Medulla oblongata (tissue), 1 donor: ENCODE data around the gene QPRT.
A peak's percentile ranks its signal among the peaks of the same experiment; 100 is the strongest.
"Not testable (repeated sequence)": the region's sequence is repeated elsewhere in the genome, so short reads cannot be mapped to it uniquely, and the experiment has no call there.

Experiments used
- DNase-seq: peaks from one replicate; pipeline ENCODE4 v3.0.0-alpha.2; 2015; ENCODE audit errors: extremely low spot score

The QPRT gene

GRCh38 chr16:29678691-29679267 is at the start of gene QPRT:
Gene QPRT (plus strand): TSS chr16:29679180. CDS start chr16:29679198, 18 bp downstream.
- peak; percentile 60 for DNase-seq

GRCh38 chr16:29629318-29629717 is 49.7 kb upstream of the QPRT start:
- DNase-seq = not testable (repeated sequence)

GRCh38 chr16:29631658-29632057 is 47.3 kb upstream of the QPRT start:
- DNase-seq = not testable (repeated sequence)

GRCh38 chr16:29635902-29636301 is 43.1 kb upstream of the QPRT start:
- not testable (repeated sequence) for DNase-seq

- not testable (repeated sequence) for DNase-seq
Observed at GRCh38 chr16:29636368-29636767, 42.6 kb upstream of the QPRT start.

GRCh38 chr16:29638751-29639150 is 40.2 kb upstream of the QPRT start:
- not testable (repeated sequence) for DNase-seq

GRCh38 chr16:29641561-29641960 is 37.4 kb upstream of the QPRT start:
- DNase-seq = peak; percentile 31

GRCh38 chr16:29643596-29643995 is 35.4 kb upstream of the QPRT start:
- no peak for DNase-seq

- peak; percentile 72 for DNase-seq
Observed at GRCh38 chr16:29644338-29644857, 34.6 kb upstream of the QPRT start.

GRCh38 chr16:29644973-29645693 is 33.8 kb upstream of the QPRT start:
- no peak for DNase-seq

- DNase-seq = peak; percentile 28
Observed at GRCh38 chr16:29645694-29646187, 33.2 kb upstream of the QPRT start.

- DNase-seq = no peak
Observed at GRCh38 chr16:29646947-29647346, 32.0 kb upstream of the QPRT start.

GRCh38 chr16:29649588-29650494 is 29.1 kb upstream of the QPRT start:
- DNase-seq = no peak

- DNase-seq = no peak
Observed at GRCh38 chr16:29650771-29651170, 28.2 kb upstream of the QPRT start.

- no peak for DNase-seq
Observed at GRCh38 chr16:29651774-29652349, 27.1 kb upstream of the QPRT start.

- peak; percentile 44 for DNase-seq
Observed at GRCh38 chr16:29653471-29653870, 25.5 kb upstream of the QPRT start.

- not testable (repeated sequence) for DNase-seq
Observed at GRCh38 chr16:29653890-29654289, 25.1 kb upstream of the QPRT start.

GRCh38 chr16:29656688-29657523 is 22.1 kb upstream of the QPRT start:
- no peak for DNase-seq

- no peak for DNase-seq
Observed at GRCh38 chr16:29658705-29659104, 20.3 kb upstream of the QPRT start.

GRCh38 chr16:29662000-29662728 is 16.8 kb upstream of the QPRT start:
- DNase-seq = no peak
